HL-60/S4 treated with phorbol 12-myristate 13-acetate at 8.2 ng/mL for 4 days and 3 days (cell line): Measurements from ENCODE around the gene ANLN.
"Not testable (repeated sequence)": the region's sequence is repeated elsewhere in the genome, so short reads cannot be mapped to it uniquely, and the experiment has no call there.

Experiments used
- in situ Hi-C: fragments of 300-500 bp; cut with MboI; formaldehyde crosslinking; loops from 2 replicates; pipeline ENCODE4 v1.15.0; 2022; ENCODE audit warnings: low sequenced_read_pairs

Gene ANLN

DNA sequence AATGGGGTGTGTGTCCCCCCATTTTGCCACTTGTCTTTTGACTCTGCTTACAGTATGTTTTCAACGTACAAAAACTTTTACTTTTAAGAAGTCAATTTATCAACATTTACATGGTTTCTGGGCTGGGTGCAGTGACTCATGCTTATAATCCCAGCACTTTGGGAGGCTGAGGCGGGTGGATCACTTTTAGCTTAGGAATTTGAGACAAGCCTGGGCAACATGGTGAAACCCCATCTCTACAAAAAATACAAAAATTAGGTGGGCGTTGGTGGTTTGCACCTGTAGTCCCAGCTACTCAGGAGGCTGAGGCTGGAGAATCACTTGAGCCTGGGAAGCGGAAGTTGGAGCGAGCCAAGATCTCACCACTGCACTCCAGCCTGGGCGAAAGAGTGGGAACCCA lies 107.5 kb downstream of the ANLN start:
- in situ Hi-C loops = not testable (repeated sequence)

DNA sequence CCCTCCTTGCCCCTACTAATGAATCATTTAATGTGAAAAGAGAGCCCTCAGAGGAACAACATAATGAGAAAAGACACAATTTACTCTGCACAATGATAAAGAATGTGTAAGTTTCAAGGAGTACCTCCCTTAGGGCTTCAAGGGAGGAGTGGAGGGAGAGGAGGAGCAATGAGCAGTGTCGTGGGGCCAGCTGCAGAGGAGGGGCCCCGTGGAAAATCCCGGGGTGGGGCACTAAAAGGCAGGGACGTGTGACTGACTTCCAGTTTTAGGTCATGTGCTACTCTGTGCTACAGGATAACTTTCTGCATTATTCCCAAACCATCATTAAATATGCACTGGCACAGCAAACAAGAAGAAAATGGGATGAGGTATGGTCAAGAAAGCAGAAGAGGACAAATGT lies 108.1 kb downstream of the ANLN start:
- in situ Hi-C loops = no loop called here
